Measurements from ENCODE around the gene IPCEF1.
"Not testable (repeated sequence)": the region's sequence is repeated elsewhere in the genome, so short reads cannot be mapped to it uniquely, and the experiment has no call there.

The IPCEF1 gene

DNA sequence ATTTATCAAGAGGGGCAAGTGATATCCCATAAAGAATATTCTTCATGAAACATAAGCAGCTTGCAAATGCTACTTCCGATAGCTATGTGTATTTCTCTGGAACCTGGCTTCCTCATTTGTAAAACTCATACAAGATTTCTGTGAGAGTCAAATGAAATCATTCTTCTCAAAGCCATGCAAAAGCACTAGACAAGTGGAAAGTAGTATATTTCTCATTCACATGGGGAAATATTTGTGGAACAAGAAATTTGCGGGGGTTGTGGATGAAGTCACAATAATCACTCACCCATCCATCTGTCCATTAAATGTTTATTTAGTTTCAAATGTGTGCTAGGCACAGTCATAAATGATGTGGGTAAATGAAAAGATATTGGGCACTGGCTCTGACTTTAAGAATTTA is 150.5 kb downstream of the IPCEF1 start:
- TF ChIP-seq, protein P1, sequence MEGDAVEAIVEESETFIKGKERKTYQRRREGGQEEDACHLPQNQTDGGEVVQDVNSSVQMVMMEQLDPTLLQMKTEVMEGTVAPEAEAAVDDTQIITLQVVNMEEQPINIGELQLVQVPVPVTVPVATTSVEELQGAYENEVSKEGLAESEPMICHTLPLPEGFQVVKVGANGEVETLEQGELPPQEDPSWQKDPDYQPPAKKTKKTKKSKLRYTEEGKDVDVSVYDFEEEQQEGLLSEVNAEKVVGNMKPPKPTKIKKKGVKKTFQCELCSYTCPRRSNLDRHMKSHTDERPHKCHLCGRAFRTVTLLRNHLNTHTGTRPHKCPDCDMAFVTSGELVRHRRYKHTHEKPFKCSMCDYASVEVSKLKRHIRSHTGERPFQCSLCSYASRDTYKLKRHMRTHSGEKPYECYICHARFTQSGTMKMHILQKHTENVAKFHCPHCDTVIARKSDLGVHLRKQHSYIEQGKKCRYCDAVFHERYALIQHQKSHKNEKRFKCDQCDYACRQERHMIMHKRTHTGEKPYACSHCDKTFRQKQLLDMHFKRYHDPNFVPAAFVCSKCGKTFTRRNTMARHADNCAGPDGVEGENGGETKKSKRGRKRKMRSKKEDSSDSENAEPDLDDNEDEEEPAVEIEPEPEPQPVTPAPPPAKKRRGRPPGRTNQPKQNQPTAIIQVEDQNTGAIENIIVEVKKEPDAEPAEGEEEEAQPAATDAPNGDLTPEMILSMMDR (IDR thresholded peaks at IDR 0.05; ENCODE audit: extremely low read depth, missing control alignments): no peak
- no peak for DNase-seq (ENCODE audit: low spot score)

DNA sequence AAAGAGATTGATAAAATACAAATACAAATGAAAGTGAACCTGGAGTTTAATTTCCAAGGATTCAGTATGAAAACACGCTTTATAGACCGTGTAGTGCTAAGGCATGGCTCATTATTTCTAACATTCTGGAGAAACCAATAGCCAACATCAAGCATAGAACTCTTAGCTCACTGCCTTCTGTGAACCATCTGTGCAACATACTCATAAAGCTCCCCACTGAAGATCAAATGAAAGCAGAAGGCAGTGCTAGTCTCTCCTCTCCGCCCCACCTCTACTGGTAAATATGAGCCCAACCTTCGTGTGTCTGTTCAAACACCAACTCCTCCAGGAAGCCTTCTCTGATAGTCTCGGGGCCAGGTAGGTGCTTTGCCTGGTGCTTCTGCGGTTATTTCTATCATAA is 153.6 kb downstream of the IPCEF1 start:
- TF ChIP-seq, protein P1 (IDR thresholded peaks at IDR 0.05; ENCODE audit: extremely low read depth, missing control alignments): no peak
- no peak for DNase-seq (ENCODE audit: low spot score)

DNA sequence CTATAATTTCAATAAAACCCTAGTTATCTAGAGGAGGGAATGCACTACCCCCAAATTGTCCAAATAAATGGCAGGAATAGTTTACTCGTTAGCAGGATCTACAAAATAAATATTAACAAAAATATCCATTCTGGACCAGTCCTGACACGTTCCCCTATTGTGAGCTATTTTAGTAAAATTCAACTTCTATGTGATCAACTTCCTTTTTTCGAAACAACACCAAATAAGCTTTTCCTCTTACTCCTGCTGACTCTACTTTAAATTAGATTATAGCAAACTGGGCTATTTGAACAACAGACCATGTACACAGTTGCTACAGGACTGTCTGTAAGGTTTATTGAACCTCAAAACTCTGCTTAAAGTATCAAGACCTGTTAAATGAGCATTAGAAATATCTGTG is 154.3 kb downstream of the IPCEF1 start:
- no peak for DNase-seq (ENCODE audit: low spot score)
- TF ChIP-seq, protein P1 (IDR thresholded peaks at IDR 0.05; ENCODE audit: extremely low read depth, missing control alignments): no peak

DNA sequence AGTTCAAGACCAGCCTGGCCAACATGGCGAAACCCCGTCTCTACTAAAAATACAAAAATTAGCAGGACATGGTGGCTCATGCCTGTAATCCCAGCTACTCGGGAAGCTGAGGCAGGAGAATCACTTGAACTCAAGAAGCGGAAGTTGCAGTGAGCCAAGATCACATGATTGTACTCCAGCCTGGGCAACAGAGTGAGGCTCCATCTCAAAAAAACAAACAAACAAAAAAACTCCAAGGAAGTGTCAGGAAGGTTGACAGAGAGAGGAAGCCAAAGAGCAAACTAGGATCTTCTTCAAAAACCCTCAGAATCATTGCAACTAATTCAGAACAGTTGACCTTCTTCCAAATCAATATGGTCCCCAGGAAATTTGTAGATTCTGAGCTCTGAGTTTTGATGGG is 154.9 kb downstream of the IPCEF1 start:
- DNase-seq (ENCODE audit: low spot score): not testable (repeated sequence)

DNA sequence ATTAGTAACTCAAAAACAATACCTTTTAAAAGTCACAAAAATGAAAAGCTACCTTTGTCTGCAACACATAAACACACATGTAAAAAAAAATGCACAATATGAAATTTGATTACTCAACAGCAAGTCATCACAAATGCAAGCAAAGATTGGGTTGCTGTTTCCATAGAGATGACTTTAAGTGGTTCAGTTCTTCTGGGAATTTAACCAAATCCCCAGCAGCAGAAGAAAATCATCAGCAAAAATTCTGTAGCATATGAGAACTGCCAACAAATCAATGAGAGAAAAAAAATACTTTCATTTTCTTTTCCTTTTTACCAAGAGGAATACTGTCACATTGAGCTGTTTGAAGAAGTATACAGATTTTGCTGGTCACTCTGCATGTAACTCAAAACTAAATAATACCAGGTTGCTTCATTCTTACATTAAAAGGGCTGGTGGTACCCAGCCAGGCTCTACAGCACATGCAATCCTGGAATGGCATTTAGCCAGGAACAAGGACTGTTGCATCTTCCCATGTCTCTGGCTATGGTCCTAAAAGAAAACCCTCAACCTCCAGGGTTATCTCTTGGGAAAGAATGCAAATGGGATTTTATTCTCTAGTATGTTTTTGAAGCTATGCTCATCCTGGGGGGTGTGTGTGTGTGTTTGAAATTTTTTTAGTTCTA is 159.3 kb downstream of the IPCEF1 start:
- DNase-seq (ENCODE audit: low spot score): no peak
- TF ChIP-seq, protein P1 (IDR thresholded peaks at IDR 0.05; ENCODE audit: extremely low read depth, missing control alignments): no peak

- no peak for DNase-seq (ENCODE audit: low spot score)
- TF ChIP-seq, protein P1 (IDR thresholded peaks at IDR 0.05; ENCODE audit: extremely low read depth, missing control alignments): no peak
These were observed 160.2 kb downstream of the IPCEF1 start for GRCh38 chr6:154196333-154196885.

DNA sequence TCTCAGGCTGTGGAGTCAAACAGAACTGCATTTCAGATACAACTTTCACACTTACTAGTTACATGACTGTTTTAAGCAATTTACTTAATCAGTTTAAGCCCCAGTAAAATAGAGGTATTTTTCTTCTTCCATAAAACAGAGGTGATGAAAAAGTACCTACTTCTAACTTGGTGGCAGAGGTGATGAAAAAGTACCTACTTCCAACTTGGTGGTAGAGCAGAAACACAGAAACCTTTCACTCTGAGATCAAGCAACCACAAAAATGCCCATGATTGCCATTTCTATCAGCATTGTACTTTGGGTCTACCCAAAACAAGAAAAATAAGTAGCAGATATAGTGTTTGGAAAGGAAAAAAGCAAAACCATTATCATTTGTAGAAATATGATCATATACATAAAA is 168.9 kb downstream of the IPCEF1 start:
- DNase-seq (ENCODE audit: low spot score): no peak
- TF ChIP-seq, protein P1 (IDR thresholded peaks at IDR 0.05; ENCODE audit: extremely low read depth, missing control alignments): no peak

- TF ChIP-seq, protein P1 (IDR thresholded peaks at IDR 0.05; ENCODE audit: extremely low read depth, missing control alignments): no peak
- DNase-seq (ENCODE audit: low spot score): no peak
These were observed 169.4 kb downstream of the IPCEF1 start for GRCh38 chr6:154187203-154187602.

All from GM20000 (cell line).